K562 (cell line): ENCODE measurements around the gene CD14. TPM values are rescaled to one million over a fixed set of nuclear protein-coding genes. Genes with fewer than 3 reads are reported as not detected.

Experiments
- ELF4 ChIP-seq: fragments of 450-650 bp; formaldehyde crosslinking; IDR thresholded peaks from 2 replicates; pipeline ENCODE4 v1.4.0; 2022; ENCODE audit warnings: missing genetic modification characterization
- HDAC2 ChIP-seq: fragments of 450-650 bp; IDR thresholded peaks from 2 replicates; pipeline ENCODE4 v1.6.1; 2016; ENCODE audit warnings: mild to moderate bottlenecking
- MCM2 ChIP-seq: fragments of 450-650 bp; IDR thresholded peaks from 2 replicates; pipeline ENCODE4 v1.6.1; 2017; ENCODE audit warnings: low read depth, mild to moderate bottlenecking
- MCM5 ChIP-seq: fragments of 450-650 bp; IDR thresholded peaks from 2 replicates; pipeline ENCODE4 v1.6.1; 2016; ENCODE audit warnings: low read depth
- MCM7 ChIP-seq, 2 experiments: fragments of 450-650 bp; IDR thresholded peaks; 2 replicates each; pipeline ENCODE4 v1.6.1; 2016 to 2018
- MECOM ChIP-seq: fragments of 250-450 bp; sonication (Bioruptor Pico); IDR thresholded peaks from 2 replicates; pipeline ENCODE4 v1.8.0; 2022; ENCODE audit warnings: inconsistent platforms
- MTA1 ChIP-seq: fragments of 450-650 bp; IDR thresholded peaks from 2 replicates; pipeline ENCODE4 v1.6.1; 2017; ENCODE audit warnings: borderline replicate concordance
- NR2F6 ChIP-seq: fragments of 450-650 bp; formaldehyde crosslinking; IDR thresholded peaks from 2 replicates; pipeline ENCODE4 v1.4.0; 2020; ENCODE audit warnings: mild to moderate bottlenecking
- POLR2H ChIP-seq: IDR thresholded peaks from 2 replicates; pipeline ENCODE4 v1.6.1; 2016; ENCODE audit warnings: missing genetic modification characterization, low read depth, mild to moderate bottlenecking, control low read depth, missing compliant biosample characterization, moderate library complexity
- RBM22 ChIP-seq: fragments of 200-400 bp; formaldehyde crosslinking; IDR thresholded peaks from 2 replicates; pipeline ENCODE4 v1.6.1; 2018; ENCODE audit warnings: low read length, low read depth; ENCODE audit not compliant: poor library complexity, severe bottlenecking
- RBM39 ChIP-seq: fragments of 200-400 bp; formaldehyde crosslinking; optimal IDR thresholded peaks from 2 replicates; pipeline ENCODE3; 2018; ENCODE audit warnings: low read depth, low read length
- SIX5 ChIP-seq, 2 experiments: IDR thresholded peaks; 2 replicates each; pipeline ENCODE4 v1.6.1; 2011; ENCODE audit warnings: low read length in 2 of 2, borderline replicate concordance in 1 of 2, low read depth in 1 of 2, mild to moderate bottlenecking in 1 of 2, moderate library complexity in 1 of 2; ENCODE audit not compliant: insufficient read depth in 1 of 2
- TAF15 ChIP-seq: fragments of 200-400 bp; formaldehyde crosslinking; IDR thresholded peaks from 2 replicates; pipeline ENCODE4 v1.6.1; 2017; ENCODE audit warnings: mild to moderate bottlenecking, low read depth, low read length, moderate library complexity
- U2AF1 ChIP-seq: fragments of 200-400 bp; formaldehyde crosslinking; optimal IDR thresholded peaks from 2 replicates; pipeline ENCODE3; 2017; ENCODE audit warnings: mild to moderate bottlenecking, low read depth, low read length, moderate library complexity
- ZFX ChIP-seq: sonication (generic); formaldehyde crosslinking; IDR thresholded peaks from 2 replicates; pipeline ENCODE4 v1.8.0; 2022; ENCODE audit warnings: mild to moderate bottlenecking, missing genetic modification reagents, moderate library complexity
- ZNF121 ChIP-seq: sonication (generic); formaldehyde crosslinking; conservative IDR thresholded peaks from 2 replicates; pipeline ENCODE4 v1.8.0; 2022; ENCODE audit warnings: missing genetic modification reagents
- ZNF124 ChIP-seq: sonication (generic); formaldehyde crosslinking; IDR thresholded peaks from 2 replicates; pipeline ENCODE4 v1.8.1; 2022; ENCODE audit warnings: missing genetic modification reagents
- ZNF41 ChIP-seq: fragments of 250-450 bp; sonication (Bioruptor Pico); conservative IDR thresholded peaks from 2 replicates; pipeline ENCODE4 v1.4.0; 2020; ENCODE audit warnings: mild to moderate bottlenecking
- ZNF75A ChIP-seq: fragments of 450-650 bp; formaldehyde crosslinking; IDR thresholded peaks from 2 replicates; pipeline ENCODE4 v1.4.0; 2020; ENCODE audit warnings: mild to moderate bottlenecking
- ZZZ3 ChIP-seq: fragments of 450-650 bp; IDR thresholded peaks from 2 replicates; pipeline ENCODE4 v1.6.1; 2016; ENCODE audit warnings: antibody characterized with exemption, mild to moderate bottlenecking, moderate library complexity
- polyA plus RNA-seq, 8 experiments: library from polyadenylated mRNA; depleted of rRNA in 4 of 8; stranded (reverse) in 5 of 8; unstranded in 3 of 8; fragments of >200 nt; fragmentation: Nextera tagmentation in 2 of 8; fragmentation: Illumina TruSeq in 1 of 8; extraction: Ambion mirVana in 2 of 8; extraction: Trizol in 1 of 8; gene quantifications; 2 replicates each; pipeline versions ENCODE4 v1.2.1 to v1.2.3, GENCODE V29; 2011 to 2014; ENCODE audit warnings: inconsistent platforms in 1 of 8, missing spikeins in 1 of 8
- total RNA-seq, 7 experiments: library from RNA; depleted of rRNA in 6 of 7; stranded (reverse); fragments of >200 nt in 6 of 7; fragmentation: Illumina TruSeq in 2 of 7; extraction: Trizol in 2 of 7; gene quantifications; 2 replicates each; pipeline versions ENCODE4 v1.2.1 to v1.2.3, GENCODE V29; 2011 to 2021; ENCODE audit warnings: low replicate concordance in 1 of 7
- TF ChIP-seq, protein P1 (sequence below), 2 experiments: fragments of 450-650 bp; formaldehyde crosslinking in 1 of 2; IDR thresholded peaks; 2 replicates each; pipeline versions ENCODE4 v1.4.0 to v1.6.1; 2014 to 2020; ENCODE audit warnings: mild to moderate bottlenecking in 2 of 2, borderline replicate concordance in 1 of 2, low read depth in 1 of 2
- TF ChIP-seq, protein P2 (sequence below): sonication (generic); formaldehyde crosslinking; IDR thresholded peaks from 2 replicates; pipeline ENCODE4 v1.8.0; 2022; ENCODE audit warnings: missing genetic modification reagents, mild to moderate bottlenecking, borderline replicate concordance

Gene CD14
- total and polyA plus RNA-seq, 9 of the 15 experiments (the other 6 are each of a cell fraction or from before 2014, with no cell fraction given): 0.07 to 0.47 (median 0.14) TPM; not detected in 2

DNA sequence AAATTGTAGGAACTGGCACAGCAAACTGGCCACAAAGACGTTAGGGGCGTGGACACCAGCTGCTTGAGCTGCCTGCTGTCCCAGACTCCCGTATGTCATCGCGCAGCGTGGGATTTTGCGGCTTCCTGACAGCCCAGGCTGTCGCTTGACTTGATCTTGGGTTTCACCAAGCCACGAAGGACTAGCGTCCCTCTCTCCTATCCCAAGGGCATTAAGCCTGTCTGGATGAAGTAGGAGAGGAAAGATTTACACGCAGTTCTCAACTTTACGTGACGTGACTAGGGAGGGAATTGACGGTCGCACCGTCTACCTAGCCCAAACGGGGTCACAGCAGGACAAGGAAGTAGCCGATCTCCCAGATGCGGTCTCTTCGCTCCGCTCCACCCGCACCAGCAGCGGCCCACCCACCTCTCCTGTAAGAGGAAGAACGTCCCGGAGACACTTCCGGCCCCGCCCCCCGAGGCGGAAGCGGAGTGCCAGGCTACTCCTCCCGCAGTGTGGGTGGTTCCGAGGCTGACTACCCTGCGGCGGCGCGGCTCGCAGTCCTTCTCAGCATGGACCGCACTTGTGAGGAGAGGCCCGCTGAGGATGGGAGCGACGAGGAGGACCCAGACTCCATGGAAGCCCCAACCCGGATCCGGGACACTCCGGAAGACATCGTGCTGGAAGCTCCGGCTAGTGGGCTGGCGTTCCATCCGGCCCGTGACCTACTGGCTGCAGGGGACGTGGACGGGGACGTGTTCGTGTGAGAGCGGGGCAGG is 31.6 kb upstream of the CD14 start, which contains the start of gene WDR55 (continued):
- TF ChIP-seq, protein P1, sequence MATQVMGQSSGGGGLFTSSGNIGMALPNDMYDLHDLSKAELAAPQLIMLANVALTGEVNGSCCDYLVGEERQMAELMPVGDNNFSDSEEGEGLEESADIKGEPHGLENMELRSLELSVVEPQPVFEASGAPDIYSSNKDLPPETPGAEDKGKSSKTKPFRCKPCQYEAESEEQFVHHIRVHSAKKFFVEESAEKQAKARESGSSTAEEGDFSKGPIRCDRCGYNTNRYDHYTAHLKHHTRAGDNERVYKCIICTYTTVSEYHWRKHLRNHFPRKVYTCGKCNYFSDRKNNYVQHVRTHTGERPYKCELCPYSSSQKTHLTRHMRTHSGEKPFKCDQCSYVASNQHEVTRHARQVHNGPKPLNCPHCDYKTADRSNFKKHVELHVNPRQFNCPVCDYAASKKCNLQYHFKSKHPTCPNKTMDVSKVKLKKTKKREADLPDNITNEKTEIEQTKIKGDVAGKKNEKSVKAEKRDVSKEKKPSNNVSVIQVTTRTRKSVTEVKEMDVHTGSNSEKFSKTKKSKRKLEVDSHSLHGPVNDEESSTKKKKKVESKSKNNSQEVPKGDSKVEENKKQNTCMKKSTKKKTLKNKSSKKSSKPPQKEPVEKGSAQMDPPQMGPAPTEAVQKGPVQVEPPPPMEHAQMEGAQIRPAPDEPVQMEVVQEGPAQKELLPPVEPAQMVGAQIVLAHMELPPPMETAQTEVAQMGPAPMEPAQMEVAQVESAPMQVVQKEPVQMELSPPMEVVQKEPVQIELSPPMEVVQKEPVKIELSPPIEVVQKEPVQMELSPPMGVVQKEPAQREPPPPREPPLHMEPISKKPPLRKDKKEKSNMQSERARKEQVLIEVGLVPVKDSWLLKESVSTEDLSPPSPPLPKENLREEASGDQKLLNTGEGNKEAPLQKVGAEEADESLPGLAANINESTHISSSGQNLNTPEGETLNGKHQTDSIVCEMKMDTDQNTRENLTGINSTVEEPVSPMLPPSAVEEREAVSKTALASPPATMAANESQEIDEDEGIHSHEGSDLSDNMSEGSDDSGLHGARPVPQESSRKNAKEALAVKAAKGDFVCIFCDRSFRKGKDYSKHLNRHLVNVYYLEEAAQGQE (IDR thresholded peaks at IDR 0.05; ENCODE audit: borderline replicate concordance): no peak
- TF ChIP-seq, protein P1 (CRISPR knock-in tag; IDR thresholded peaks at IDR 0.05; ENCODE audit: low read depth): no peak
- no peak for TF ChIP-seq RBM22
- no peak for TF ChIP-seq ZZZ3
- TF ChIP-seq MCM2: no peak
- peak; percentile 78; the same call in 1 of the 2 replicates for TF ChIP-seq ELF4
- TF ChIP-seq ZNF124 (CRISPR knock-in tag): no peak
- TF ChIP-seq, protein P2, sequence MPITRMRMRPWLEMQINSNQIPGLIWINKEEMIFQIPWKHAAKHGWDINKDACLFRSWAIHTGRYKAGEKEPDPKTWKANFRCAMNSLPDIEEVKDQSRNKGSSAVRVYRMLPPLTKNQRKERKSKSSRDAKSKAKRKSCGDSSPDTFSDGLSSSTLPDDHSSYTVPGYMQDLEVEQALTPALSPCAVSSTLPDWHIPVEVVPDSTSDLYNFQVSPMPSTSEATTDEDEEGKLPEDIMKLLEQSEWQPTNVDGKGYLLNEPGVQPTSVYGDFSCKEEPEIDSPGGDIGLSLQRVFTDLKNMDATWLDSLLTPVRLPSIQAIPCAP: no peak
- TF ChIP-seq TAF15: no peak
- TF ChIP-seq MCM7 (IDR thresholded peaks at IDR 0.05): no peak
- peak; percentile 76 for TF ChIP-seq POLR2H (tag)
- TF ChIP-seq NR2F6 (CRISPR knock-in tag): no peak
- no peak for TF ChIP-seq ZNF41 (CRISPR knock-in tag)
- no peak for TF ChIP-seq SIX5 (IDR thresholded peaks at IDR 0.05; ENCODE audit: borderline replicate concordance in 1 of 2, insufficient read depth in 1 of 2, low read depth in 1 of 2, low read length in 2 of 2)
- TF ChIP-seq MTA1: peak; percentile 78; the same call in 1 of the 2 replicates
- TF ChIP-seq RBM39: no peak
- no peak for TF ChIP-seq MCM5
- TF ChIP-seq ZNF121: no peak
- TF ChIP-seq U2AF1: no peak
- peak; percentile 62 for TF ChIP-seq ZFX (CRISPR knock-in tag)
- TF ChIP-seq MECOM (CRISPR knock-in tag): no peak
- TF ChIP-seq HDAC2: 0 out of 2 replicates have a peak, but pooled peaks have one; percentile 83
- TF ChIP-seq ZNF75A (CRISPR knock-in tag): no peak
